ENCODE data around the gene CST9. TPM values are rescaled to one million over a fixed set of nuclear protein-coding genes. Genes with fewer than 3 reads are reported as not detected.
"Not testable (repeated sequence)": the region's sequence is repeated elsewhere in the genome, so short reads cannot be mapped to it uniquely, and the experiment has no call there.

Gene CST9
- total RNA-seq, 2 donors from 2014 or later, result not detected

DNA sequence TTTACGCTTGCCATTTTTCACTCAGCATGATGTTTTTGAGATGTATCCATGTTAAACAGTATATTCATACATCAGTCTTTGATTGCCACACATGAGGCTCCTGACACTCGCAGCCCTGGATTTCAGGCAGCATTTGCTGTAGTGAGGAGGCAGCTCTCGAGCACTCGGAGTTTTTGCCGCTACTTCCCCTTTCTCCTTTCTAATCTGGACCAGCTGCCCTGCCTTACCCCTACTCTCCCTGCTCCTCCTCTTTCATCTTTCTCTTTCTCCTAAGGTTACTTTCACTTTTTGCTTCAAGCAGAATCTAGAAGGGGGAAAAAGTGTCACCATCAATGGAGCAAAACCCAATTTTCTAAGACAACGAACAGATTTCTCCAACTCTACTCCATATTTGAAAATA, 37.9 kb upstream of the CST9 start:
- ATAC-seq (replicated peaks in 1 of 2) (no peak), DNase-seq (no peak)
- Mint-ChIP-seq H3K27me3 (ENCODE audit: low read depth) (peaks cover 15% of the 10 kb centered on the region), H3K9me3 (no peaks in the 10 kb centered on the region), H3K36me3 (ENCODE audit: insufficient read depth in 2 of 2) (no peaks in the 10 kb centered on the region), H3K4me3 (no peak overlapping the region), H3K4me1 (ENCODE audit: low read depth) (peaks cover 5% of the 10 kb centered on the region), H3K27ac (no peak overlapping the region)

GRCh38 chr20:23641936-23642751, 36.4 kb upstream of the CST9 start:
- no peaks in the 10 kb centered on the region for H3K36me3 Mint-ChIP-seq (ENCODE audit: insufficient read depth in 2 of 2)
- H3K4me3 Mint-ChIP-seq, result no peak overlapping the region
- H3K9me3 Mint-ChIP-seq, result no peaks in the 10 kb centered on the region
- ATAC-seq (replicated peaks in 1 of 2), result no peak
- H3K27me3 Mint-ChIP-seq (ENCODE audit: low read depth), result peaks cover 16% of the 10 kb centered on the region
- DNase-seq, result no peak
- no peak overlapping the region for H3K27ac Mint-ChIP-seq
- peaks cover 5% of the 10 kb centered on the region for H3K4me1 Mint-ChIP-seq (ENCODE audit: low read depth)

DNA sequence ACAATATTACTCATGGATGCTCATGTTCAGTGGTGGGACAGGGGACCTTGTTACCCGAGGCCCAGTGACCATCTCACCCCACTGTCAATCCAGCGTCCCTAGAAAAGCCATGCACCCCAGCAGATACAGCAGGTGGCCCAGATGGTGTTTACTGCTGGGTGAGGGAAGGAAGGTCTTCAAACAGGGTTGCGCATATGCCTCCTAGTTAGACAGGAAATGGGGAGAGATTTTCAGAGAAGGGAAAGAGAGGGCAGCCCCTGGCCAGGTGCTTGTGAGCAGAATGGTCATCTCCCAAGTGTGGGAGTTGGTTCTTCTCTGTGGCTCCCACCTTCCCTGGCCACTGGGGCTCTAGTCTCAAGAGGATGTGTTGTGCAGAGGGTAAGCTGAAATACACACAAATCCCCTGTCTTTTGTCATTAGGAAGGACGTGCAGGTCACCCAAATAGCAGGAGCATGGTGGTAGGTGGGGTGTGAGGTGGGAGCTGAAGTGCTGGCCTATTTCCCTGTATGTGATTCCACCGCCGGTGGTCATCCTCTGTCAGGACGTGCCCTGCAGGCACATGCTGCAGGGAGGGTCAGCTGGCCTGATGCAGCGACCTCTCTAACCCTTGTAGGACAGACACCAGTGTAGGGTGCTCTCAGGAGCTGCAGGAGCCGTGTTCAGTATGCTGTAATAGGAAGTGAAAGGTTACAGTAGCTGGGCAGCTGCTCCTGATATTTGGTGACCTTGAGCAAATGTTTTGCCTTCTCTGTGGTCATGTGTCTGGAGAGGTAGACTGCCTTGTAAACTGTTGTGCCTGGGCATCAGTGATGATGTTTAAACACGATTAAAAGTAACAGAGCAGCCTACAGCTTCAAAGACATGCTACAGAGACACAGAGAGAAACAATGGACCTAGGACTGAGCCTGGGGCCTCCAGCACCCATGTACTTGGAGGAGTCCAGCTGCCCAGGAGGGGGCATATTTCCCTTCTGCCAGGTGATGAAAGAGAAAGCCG, 35.3 kb upstream of the CST9 start:
- H3K27ac Mint-ChIP-seq, result no peak overlapping the region
- ATAC-seq (replicated peaks in 1 of 2), result no peak
- H3K4me1 Mint-ChIP-seq (ENCODE audit: low read depth), result peaks cover 10% of the 10 kb centered on the region
- H3K27me3 Mint-ChIP-seq (ENCODE audit: low read depth), result peaks cover 27% of the 10 kb centered on the region
- no peak for DNase-seq
- H3K36me3 Mint-ChIP-seq (ENCODE audit: insufficient read depth in 2 of 2), result no peaks in the 10 kb centered on the region
- H3K4me3 Mint-ChIP-seq, result no peak overlapping the region
- H3K9me3 Mint-ChIP-seq, result no peaks in the 10 kb centered on the region

DNA sequence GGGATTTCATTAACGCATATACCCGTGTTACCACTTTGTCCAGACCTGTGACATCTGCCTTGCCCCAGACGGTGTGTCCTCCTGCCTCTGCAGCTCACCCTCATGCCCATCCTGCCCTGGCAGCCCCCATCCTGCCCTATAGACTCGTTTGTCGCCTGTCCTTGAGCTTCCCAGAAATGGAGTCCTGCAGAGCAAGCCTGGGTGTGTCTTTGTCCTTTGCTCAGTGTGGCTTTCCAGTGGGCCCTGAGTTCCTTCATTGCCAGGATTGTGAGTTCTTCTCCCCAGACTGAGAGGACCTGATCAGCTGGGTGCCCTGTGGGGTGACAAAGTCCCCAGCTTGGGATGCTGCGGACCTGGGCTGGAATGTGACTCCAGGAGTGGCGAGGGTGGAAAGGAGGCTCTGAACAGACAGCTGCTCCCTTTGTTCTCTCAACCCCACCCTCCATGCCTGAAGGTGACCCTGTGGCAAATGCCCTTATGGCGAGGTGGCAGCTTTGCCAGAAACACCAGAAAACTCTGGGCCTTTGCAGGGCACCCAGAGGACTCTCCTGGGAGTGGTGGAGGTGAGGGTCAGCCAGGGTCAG, 34.4 kb upstream of the CST9 start:
- Mint-ChIP-seq H3K36me3 (ENCODE audit: insufficient read depth in 2 of 2) (no peaks in the 10 kb centered on the region), H3K9me3 (no peaks in the 10 kb centered on the region)

DNA sequence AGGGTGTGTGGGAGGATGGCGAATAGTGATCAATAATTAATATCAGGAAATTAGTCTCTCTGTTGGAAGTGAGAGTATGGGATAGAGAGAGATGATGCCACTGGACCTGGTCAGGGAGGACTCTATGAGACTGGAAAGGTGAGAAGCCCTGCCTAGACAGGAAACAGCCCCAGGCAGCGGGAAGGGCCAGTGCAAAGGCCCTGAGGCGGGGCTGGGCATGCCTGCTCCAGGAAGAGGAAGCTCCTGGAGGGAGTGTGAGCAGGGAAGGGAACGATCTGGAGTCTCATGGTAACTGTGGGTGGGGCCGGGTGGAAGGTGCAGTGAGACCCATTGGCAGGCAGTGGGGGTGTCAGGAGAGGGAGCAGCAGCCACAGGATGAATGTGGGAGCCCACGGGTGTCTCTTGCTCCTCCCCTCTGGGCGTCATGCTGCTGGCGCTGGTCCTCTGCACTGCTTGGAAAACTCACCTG, 33.8 kb upstream of the CST9 start:
- DNase-seq, result no peak
- Mint-ChIP-seq H3K9me3 (no peaks in the 10 kb centered on the region), H3K27ac (no peak overlapping the region), H3K27me3 (ENCODE audit: low read depth) (peaks cover 19% of the 10 kb centered on the region), H3K4me1 (ENCODE audit: low read depth) (peaks cover 10% of the 10 kb centered on the region), H3K4me3 (no peak overlapping the region), H3K36me3 (ENCODE audit: insufficient read depth in 2 of 2) (no peaks in the 10 kb centered on the region)
- no peak for ATAC-seq (replicated peaks in 1 of 2)

More for the DNA sequence above, 34.4 kb upstream of the CST9 start:
- Mint-ChIP-seq H3K4me1 (ENCODE audit: low read depth) (peaks cover 10% of the 10 kb centered on the region), H3K4me3 (no peak overlapping the region), H3K27me3 (ENCODE audit: low read depth) (peaks cover 20% of the 10 kb centered on the region), H3K27ac (no peak overlapping the region)
- ATAC-seq (replicated peaks in 1 of 2) (no peak), DNase-seq (no peak)

- H3K27me3 Mint-ChIP-seq (ENCODE audit: low read depth), result peaks cover 19% of the 10 kb centered on the region
- H3K4me1 Mint-ChIP-seq (ENCODE audit: low read depth), result peaks cover 5% of the 10 kb centered on the region
- DNase-seq (no peak), ATAC-seq (replicated peaks in 1 of 2) (no peak)
- no peaks in the 10 kb centered on the region for H3K9me3 Mint-ChIP-seq
- H3K36me3 Mint-ChIP-seq (ENCODE audit: insufficient read depth in 2 of 2), result no peaks in the 10 kb centered on the region
- no peak overlapping the region for H3K27ac Mint-ChIP-seq
- H3K4me3 Mint-ChIP-seq, result no peak overlapping the region
These were observed 32.6 kb upstream of the CST9 start for GRCh38 chr20:23638309-23638708.

- Mint-ChIP-seq H3K27me3 (ENCODE audit: low read depth) (peaks cover 19% of the 10 kb centered on the region), H3K27ac (no peak within 1 kb of the TSS), H3K9me3 (no peaks in the 10 kb centered on the region), H3K4me3 (peak within 1 kb of the TSS; percentile 58 to 62), H3K4me1 (ENCODE audit: low read depth) (peaks cover 5% of the 10 kb centered on the region), H3K36me3 (ENCODE audit: insufficient read depth in 2 of 2) (no peaks in the 10 kb centered on the region)
- ATAC-seq (replicated peaks in 1 of 2), result peak in 1 of 2 donors; percentile 36
- peak in 1 of 2 donors; percentile 5 for DNase-seq
These were observed 31.8 kb upstream of the CST9 start, which contains the start of gene CST3 for GRCh38 chr20:23637282-23638221. CST3 (minus strand) TSS chr20:23637955; CDS start chr20:23637862, 93 bp downstream.

DNA sequence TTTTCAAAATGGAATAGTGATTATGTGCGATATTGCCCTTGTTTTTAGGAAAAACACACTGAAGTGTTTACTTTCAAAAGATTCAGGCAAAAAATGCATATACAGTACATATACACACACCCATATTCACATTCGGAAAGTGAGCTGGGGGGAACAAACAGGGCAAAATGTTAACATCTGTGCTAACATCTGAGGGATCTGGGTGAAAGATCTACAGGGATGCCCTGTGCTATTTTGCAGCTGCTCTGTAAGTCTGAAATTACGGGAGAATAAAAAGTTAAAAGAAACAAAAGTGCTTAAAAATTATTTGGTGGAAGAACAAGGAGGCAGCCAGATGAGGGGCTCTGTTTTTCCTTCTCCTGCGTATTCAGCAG, 31.2 kb upstream of the CST9 start:
- H3K27me3 Mint-ChIP-seq (ENCODE audit: low read depth), result peaks cover 19% of the 10 kb centered on the region
- peaks cover 5% of the 10 kb centered on the region for H3K4me1 Mint-ChIP-seq (ENCODE audit: low read depth)
- no peaks in the 10 kb centered on the region for H3K9me3 Mint-ChIP-seq
- ATAC-seq (replicated peaks in 1 of 2) (no peak), DNase-seq (no peak)
- no peaks in the 10 kb centered on the region for H3K36me3 Mint-ChIP-seq (ENCODE audit: insufficient read depth in 2 of 2)
- H3K4me3 Mint-ChIP-seq, result peak overlapping the region; percentile 58 to 62
- no peak overlapping the region for H3K27ac Mint-ChIP-seq

DNA sequence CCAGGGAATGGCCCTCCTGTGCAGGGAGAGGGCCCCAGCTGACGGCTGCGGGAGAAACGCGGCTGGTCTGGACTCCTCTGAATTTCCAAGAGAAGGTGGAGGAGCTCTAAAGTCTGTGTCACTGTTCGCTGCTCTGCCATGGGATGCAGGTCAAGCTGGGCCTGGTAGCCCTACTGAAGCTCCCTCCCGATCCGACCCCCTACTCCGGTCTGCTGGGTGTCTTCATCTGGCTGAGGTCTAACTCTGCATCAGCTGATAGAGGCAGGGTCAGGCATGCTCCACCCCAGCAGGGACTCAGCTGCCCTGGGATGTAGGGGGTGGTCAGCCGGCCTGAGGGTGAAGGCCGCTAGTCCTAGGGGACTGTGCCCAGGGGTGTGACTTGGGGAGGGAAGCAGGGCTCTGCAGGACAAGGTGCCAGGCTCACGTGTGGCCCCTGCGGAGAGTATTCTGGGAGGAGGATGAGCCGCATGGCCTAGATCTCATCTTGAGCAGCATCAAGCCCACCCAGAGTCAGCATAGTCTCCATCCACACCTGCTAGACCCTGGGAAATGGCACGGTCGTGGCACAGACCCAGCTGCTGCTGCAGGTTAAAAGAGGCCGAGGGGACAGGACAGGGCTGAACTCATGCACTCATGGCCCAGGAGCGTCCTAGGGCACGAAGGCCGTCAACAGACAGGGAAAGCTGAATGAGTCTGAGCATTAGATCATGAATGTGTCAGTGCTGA, 30.6 kb upstream of the CST9 start:
- no peaks in the 10 kb centered on the region for H3K36me3 Mint-ChIP-seq (ENCODE audit: insufficient read depth in 2 of 2)
- ATAC-seq (replicated peaks in 1 of 2), result no peak
- peak overlapping the region; percentile 58 to 62 for H3K4me3 Mint-ChIP-seq
- no peaks in the 10 kb centered on the region for H3K9me3 Mint-ChIP-seq
- no peak overlapping the region for H3K27ac Mint-ChIP-seq
- H3K4me1 Mint-ChIP-seq (ENCODE audit: low read depth), result peaks cover 5% of the 10 kb centered on the region
- DNase-seq, result no peak
- H3K27me3 Mint-ChIP-seq (ENCODE audit: low read depth), result peaks cover 19% of the 10 kb centered on the region

DNA sequence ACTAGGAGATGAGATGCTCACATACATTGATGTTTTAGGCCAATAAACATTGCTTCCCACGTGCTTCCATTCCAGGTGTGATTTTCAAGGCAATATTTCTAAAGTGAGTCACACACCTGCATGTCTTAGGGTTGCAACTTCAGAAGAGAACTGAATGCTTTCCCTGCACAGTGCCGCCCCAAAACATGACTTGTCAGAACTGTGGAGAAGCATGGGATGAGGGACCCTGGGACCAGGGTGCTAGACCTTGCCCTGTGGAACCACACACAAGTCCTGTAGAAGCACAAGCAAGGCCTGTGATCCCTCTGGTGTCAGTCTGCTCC, 30.0 kb upstream of the CST9 start:
- peaks cover 19% of the 10 kb centered on the region for H3K27me3 Mint-ChIP-seq (ENCODE audit: low read depth)
- ATAC-seq (replicated peaks in 1 of 2); H3K27ac Mint-ChIP-seq; H3K9me3 Mint-ChIP-seq; H3K4me1 Mint-ChIP-seq (ENCODE audit: low read depth); H3K4me3 Mint-ChIP-seq; DNase-seq; H3K36me3 Mint-ChIP-seq (ENCODE audit: insufficient read depth in 2 of 2): not testable (repeated sequence)

DNA sequence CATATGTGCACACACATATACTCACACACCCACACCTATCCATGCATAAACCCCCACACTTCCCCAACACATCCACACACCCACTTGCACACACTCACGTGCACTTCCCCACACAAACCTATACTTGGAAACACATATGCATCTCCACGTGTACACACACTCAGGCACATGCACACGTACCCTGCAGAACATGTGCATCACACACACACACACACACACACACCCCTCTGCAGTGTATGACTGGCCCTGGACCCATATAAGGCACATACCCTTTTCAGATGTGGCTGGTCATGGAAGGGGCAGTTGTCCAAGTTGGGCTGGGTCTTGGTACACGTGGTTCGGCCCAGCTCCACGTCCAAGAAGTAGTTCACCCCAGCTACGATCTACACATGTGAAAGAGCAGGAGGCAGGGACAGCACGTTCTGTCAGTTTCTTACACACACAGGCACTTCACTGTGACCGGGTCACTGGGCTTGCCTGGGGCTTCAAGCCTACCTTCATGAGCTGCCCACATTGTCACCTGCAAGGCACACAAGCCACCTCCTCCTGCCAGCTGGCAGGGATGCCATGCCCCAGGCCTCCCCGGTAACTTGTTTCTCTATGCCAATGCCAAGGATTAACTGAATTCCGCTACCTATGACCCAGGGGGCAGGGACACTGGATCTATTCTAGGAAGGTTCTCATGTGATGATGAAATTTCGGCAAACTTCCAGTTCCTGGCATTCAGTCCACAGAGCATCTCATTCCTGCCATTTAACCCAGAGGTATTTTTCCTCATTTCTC, 29.5 kb upstream of the CST9 start:
- H3K27ac Mint-ChIP-seq, result no peak overlapping the region

More for the DNA sequence above, 29.5 kb upstream of the CST9 start:
- H3K36me3 Mint-ChIP-seq (ENCODE audit: insufficient read depth in 2 of 2), result no peaks in the 10 kb centered on the region
- ATAC-seq (replicated peaks in 1 of 2) (no peak), DNase-seq (no peak)
- H3K9me3 Mint-ChIP-seq, result no peaks in the 10 kb centered on the region
- no peak overlapping the region for H3K4me3 Mint-ChIP-seq
- peaks cover 19% of the 10 kb centered on the region for H3K27me3 Mint-ChIP-seq (ENCODE audit: low read depth)
- peaks cover 5% of the 10 kb centered on the region for H3K4me1 Mint-ChIP-seq (ENCODE audit: low read depth)
